ENCODE data around the gene EFHB. TPM values are rescaled to one million over a fixed set of nuclear protein-coding genes. Genes with fewer than 3 reads are reported as not detected.

The EFHB gene
- total RNA-seq, 1 experiment from 2014 or later: 1.9 TPM

DNA sequence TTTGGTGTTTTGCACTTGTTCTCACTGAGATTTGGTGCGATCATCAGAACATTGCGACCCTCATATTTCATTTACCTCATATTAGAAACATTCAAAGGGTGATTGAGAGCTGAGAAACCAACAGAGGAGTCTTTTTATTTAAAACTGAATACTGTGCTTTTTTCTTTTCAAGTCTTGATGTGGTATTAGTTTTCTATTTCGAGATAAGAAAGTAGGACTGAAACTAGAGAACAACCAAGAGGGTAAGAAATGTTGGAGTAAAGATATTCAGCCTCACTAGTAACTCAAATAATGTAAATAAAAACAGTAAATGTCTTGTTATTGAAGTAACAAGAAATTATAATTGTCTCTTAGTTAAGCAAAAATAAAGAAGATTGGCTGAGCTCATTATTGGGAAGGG lies 26.5 kb downstream of the EFHB start:
- Mint-ChIP-seq H3K27me3 (ENCODE audit: low read depth) (no peaks in the 10 kb centered on the region), H3K36me3 (ENCODE audit: insufficient read depth in 1 of 3, low read depth in 3 of 3) (no peaks in the 10 kb centered on the region), H3K27ac (no peak overlapping the region; a peak in 2 of 7 replicates), H3K4me3 (no peak overlapping the region), H3K4me1 (peaks cover 6 to 7% of the 10 kb centered on the region in 2 experiments), H3K9me3 (peaks cover 0 to 3% of the 10 kb centered on the region in 2 experiments; a peak in 2 of 5 replicates)
- Histone ChIP-seq H3K4ac (ENCODE audit: low read depth, low read length) (no peak overlapping the region), H3K18ac (ENCODE audit: insufficient read length, low read depth, low read length) (no peak overlapping the region), H3K23me2 (ENCODE audit: insufficient read length, low read depth, low read length, poor library complexity, severe bottlenecking) (no peaks in the 10 kb centered on the region), H4K20me1 (ENCODE audit: control insufficient read depth, insufficient read depth, insufficient read length) (no peaks in the 10 kb centered on the region), H4K5ac (ENCODE audit: insufficient read length, low read depth, low read length) (no peak overlapping the region), H3K79me1 (ENCODE audit: insufficient read depth, low read depth, low read length, poor library complexity, severe bottlenecking) (no peaks in the 10 kb centered on the region), H3T11ph (ENCODE audit: low read length) (no peak overlapping the region), H4K8ac (replicated peaks; ENCODE audit: insufficient read length, low read depth, low read length) (no peak overlapping the region), H3K14ac (ENCODE audit: insufficient read depth, low read length) (no peak overlapping the region), H2BK15ac (ENCODE audit: low read depth, low read length) (no peak overlapping the region), H2BK120ac (ENCODE audit: low read depth, low read length, poor library complexity, severe bottlenecking) (no peak overlapping the region), H3K27me3 (ENCODE audit: insufficient read depth, low read length) (no peaks in the 10 kb centered on the region), H3K79me2 (ENCODE audit: insufficient read depth, low read length) (no peaks in the 10 kb centered on the region), H3K4me2 (ENCODE audit: insufficient read depth, insufficient read length, low read length) (no peak overlapping the region), H3K9me3 (ENCODE audit: control insufficient read depth, low read depth, low read length) (no peaks in the 10 kb centered on the region), H4K91ac (ENCODE audit: insufficient read length, low read depth, low read length) (no peak overlapping the region), H2BK20ac (ENCODE audit: low read depth, low read length, poor library complexity, severe bottlenecking) (no peak overlapping the region), H3K4me1 (ENCODE audit: insufficient read depth, low read length) (0 out of 2 replicates have a peak, but pooled peaks cover 2% of the 10 kb centered on the region), H2BK5ac (ENCODE audit: insufficient read length, low read length) (no peak overlapping the region), H3K23ac (ENCODE audit: insufficient read length, low read depth, low read length) (no peak overlapping the region), H2AK5ac (ENCODE audit: insufficient read length, low read length) (no peak overlapping the region), H3K56ac (ENCODE audit: insufficient read length, low read depth, low read length) (no peak overlapping the region), H2BK12ac (ENCODE audit: insufficient read length, low read depth, low read length) (no peak overlapping the region), H3K9ac (ENCODE audit: extremely low read depth, insufficient read length, low read length) (no peak overlapping the region), H3K27ac (ENCODE audit: insufficient read length, low read depth, low read length) (no peak overlapping the region), H2AFZ (ENCODE audit: low read length) (no peak overlapping the region)
- TF ChIP-seq, protein P1, sequence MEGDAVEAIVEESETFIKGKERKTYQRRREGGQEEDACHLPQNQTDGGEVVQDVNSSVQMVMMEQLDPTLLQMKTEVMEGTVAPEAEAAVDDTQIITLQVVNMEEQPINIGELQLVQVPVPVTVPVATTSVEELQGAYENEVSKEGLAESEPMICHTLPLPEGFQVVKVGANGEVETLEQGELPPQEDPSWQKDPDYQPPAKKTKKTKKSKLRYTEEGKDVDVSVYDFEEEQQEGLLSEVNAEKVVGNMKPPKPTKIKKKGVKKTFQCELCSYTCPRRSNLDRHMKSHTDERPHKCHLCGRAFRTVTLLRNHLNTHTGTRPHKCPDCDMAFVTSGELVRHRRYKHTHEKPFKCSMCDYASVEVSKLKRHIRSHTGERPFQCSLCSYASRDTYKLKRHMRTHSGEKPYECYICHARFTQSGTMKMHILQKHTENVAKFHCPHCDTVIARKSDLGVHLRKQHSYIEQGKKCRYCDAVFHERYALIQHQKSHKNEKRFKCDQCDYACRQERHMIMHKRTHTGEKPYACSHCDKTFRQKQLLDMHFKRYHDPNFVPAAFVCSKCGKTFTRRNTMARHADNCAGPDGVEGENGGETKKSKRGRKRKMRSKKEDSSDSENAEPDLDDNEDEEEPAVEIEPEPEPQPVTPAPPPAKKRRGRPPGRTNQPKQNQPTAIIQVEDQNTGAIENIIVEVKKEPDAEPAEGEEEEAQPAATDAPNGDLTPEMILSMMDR (conservative IDR thresholded peaks at IDR 0.05): no peak
- DNase-seq: no peak
- no CpG with 5 or more reads among the region's 3 CpGs for WGBS (ENCODE audit: extremely low coverage, insufficient read length, low lambda C conversion rate)
